GM19438 (cell line): Measurements from ENCODE around the gene KCMF1.

Experiments
- ATAC-seq: cut with Tn5 transposase; IDR thresholded peaks from one replicate; pipeline ENCODE4 v1.9.1; 2021; ENCODE audit warnings: low read depth; ENCODE audit not compliant: unreplicated experiment

The KCMF1 gene

GRCh38 chr2:84954329-84954728 lies 16.6 kb upstream of the KCMF1 start:
- ATAC-seq: no peak

GRCh38 chr2:84956334-84957297 lies 14.3 kb upstream of the KCMF1 start:
- no peak for ATAC-seq

- ATAC-seq: no peak
These were observed 13.2 kb upstream of the KCMF1 start for GRCh38 chr2:84957771-84958134.

GRCh38 chr2:84958135-84959059 lies 12.6 kb upstream of the KCMF1 start:
- no peak for ATAC-seq

GRCh38 chr2:84959095-84959565 lies 11.8 kb upstream of the KCMF1 start:
- no peak for ATAC-seq

- ATAC-seq: no peak
These were observed 11.1 kb upstream of the KCMF1 start for GRCh38 chr2:84959566-84960506.

GRCh38 chr2:84962917-84963316 lies 8.0 kb upstream of the KCMF1 start:
- ATAC-seq: no peak

- ATAC-seq: no peak
These were observed 7.7 kb upstream of the KCMF1 start for GRCh38 chr2:84963323-84963691.

- no peak for ATAC-seq
These were observed 7.1 kb upstream of the KCMF1 start for GRCh38 chr2:84963692-84964405.

- no peak for ATAC-seq
These were observed 6.4 kb upstream of the KCMF1 start for GRCh38 chr2:84964406-84965191.

- ATAC-seq: no peak
These were observed 5.8 kb upstream of the KCMF1 start for GRCh38 chr2:84965192-84965516.

GRCh38 chr2:84965827-84966226 lies 5.1 kb upstream of the KCMF1 start:
- ATAC-seq: no peak

GRCh38 chr2:84966731-84967130 lies 4.2 kb upstream of the KCMF1 start:
- ATAC-seq: no peak

GRCh38 chr2:84969511-84970209 lies 1.3 kb upstream of the KCMF1 start:
- no peak for ATAC-seq

- ATAC-seq: peak; percentile 33
These were observed 622 bp upstream of the KCMF1 start for GRCh38 chr2:84970210-84970867.

GRCh38 chr2:84971510-84972206 lies 697 bp downstream of the KCMF1 start:
- peak; percentile 32 for ATAC-seq

- no peak for ATAC-seq
These were observed 1.3 kb downstream of the KCMF1 start for GRCh38 chr2:84972207-84972783.
